Hematopoietic multipotent progenitor cell treated with erythropoietin and hydrocortisone succinate and interleukin-3 and kit ligand, for 17 days (in vitro differentiated cells): ENCODE data around the gene RYR1.
"Not testable (repeated sequence)": the region's sequence is repeated elsewhere in the genome, so short reads cannot be mapped to it uniquely, and the experiment has no call there.

Experiments used
- DNase-seq: peaks from one replicate; pipeline ENCODE4 v3.0.0-alpha.2; 2015; ENCODE audit warnings: low spot score

The RYR1 gene

DNA sequence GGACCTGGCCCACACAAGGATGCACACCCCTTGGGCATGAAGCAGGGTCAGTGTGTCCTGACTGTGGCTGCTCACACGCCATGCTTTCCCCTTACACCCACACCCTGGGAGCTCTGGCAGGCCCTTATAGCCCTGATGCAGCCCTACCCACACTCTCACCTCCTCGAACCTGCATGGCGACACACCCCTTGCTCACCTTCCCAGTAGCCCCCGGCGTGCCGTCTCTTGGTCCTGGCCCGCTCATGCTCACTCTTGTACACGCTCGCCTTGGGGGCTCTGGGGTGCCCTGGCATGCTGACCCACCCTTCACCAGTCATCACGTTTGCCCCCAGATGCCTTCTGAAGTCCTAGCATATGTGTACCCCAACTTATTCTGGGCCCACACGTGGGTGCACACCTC, 128.2 kb downstream of the RYR1 start:
- no peak for DNase-seq

DNA sequence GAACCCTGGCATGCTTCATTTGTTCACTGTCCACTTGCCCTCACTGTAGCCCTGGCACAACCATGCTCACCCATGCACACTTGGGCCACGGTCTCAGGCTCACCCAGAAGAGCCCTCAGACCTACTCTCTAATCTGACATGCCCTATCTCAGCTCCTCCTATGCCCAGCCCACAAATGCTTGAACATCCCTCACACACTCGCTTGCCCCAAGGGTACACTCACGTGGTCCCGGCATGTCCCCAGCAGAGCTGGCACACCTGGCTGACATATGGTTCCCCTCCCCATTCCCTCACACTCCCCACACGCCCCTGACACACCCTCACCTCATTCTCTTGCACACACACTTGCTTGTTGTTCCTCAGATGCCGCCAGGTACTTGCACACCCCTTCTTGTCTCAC, 128.6 kb downstream of the RYR1 start:
- no peak for DNase-seq

GRCh38 chr19:38563475-38563874, 130.0 kb downstream of the RYR1 start:
- no peak for DNase-seq

DNA sequence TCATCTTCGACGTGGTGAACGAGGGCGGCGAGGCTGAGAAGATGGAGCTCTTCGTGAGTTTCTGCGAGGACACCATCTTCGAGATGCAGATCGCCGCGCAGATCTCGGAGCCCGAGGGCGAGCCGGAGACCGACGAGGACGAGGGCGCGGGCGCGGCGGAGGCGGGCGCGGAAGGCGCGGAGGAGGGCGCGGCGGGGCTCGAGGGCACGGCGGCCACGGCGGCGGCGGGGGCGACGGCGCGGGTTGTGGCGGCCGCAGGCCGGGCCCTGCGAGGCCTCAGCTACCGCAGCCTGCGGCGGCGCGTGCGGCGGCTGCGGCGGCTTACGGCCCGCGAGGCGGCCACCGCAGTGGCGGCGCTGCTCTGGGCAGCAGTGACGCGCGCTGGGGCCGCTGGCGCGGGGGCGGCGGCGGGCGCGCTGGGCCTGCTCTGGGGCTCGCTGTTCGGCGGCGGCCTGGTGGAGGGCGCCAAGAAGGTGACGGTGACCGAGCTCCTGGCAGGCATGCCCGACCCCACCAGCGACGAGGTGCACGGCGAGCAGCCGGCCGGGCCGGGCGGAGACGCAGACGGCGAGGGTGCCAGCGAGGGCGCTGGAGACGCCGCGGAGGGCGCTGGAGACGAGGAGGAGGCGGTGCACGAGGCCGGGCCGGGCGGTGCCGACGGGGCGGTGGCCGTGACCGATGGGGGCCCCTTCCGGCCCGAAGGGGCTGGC, 131.6 kb downstream of the RYR1 start:
- no peak for DNase-seq

DNA sequence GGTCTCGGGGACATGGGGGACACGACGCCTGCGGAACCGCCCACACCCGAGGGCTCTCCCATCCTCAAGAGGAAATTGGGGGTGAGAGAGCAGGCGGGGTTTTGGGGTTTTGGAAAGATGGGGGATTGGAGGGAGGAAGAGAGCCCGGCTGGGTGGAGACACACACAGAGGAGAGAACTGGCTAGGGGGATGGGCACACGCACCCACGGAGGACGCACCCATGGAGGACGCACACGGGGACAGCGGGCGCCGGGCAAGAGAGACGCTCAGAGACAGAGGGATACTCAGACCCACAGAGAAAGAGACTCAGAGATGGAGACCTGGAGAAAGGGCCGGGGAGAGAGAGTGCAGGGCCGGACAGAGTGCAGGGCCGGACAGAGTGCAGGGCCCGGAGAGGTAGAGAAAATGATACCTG, 132.2 kb downstream of the RYR1 start:
- no peak for DNase-seq

DNA sequence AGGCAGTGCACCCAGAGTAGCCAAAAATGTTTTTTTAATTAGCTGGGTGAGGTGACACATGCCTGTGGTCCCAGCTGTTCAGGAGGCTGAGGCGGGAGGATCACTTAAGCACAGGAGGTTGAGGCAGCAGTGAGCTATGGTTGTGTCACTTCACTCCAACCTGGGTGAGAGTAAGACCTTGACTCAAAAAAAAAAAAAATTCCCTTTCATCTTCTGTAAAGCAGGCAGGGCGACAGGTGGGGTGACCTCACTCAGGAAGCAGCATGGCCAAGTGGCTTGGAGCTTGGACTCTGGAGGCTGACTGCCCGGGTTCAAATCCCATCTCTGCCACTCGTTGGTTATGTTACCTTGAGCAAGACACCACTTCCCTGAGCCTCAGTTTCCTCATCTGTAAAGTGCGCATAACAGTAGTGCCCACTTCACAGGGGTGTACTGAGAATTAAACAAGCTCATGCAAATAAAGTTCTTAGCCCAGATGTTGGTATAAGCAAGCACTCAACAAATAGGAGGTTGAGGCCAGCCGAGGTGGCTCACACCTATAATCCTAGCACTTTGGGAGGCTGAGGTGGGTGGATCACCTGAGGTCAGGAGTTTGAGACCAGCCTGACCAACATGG, 136.0 kb downstream of the RYR1 start:
- no peak for DNase-seq

DNA sequence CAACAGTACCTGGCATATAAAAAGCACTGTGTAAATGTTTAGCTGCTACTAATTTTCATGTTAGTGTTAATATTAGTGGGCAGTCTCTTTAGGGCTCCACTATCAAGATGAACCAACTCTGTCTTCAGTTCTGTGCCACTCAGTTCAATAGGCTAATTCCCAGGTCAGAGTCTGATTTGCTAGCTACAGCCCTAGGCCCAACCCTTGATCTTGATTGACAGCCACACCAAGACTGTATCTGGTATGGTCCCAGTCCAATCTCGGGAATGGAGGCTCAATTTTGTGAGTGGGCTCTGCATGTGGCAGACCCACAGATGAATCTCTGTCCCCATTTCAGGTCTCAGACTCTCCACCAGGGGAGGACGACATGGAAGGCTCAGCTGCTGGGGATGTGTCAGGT, 138.2 kb downstream of the RYR1 start:
- DNase-seq, result no peak

DNA sequence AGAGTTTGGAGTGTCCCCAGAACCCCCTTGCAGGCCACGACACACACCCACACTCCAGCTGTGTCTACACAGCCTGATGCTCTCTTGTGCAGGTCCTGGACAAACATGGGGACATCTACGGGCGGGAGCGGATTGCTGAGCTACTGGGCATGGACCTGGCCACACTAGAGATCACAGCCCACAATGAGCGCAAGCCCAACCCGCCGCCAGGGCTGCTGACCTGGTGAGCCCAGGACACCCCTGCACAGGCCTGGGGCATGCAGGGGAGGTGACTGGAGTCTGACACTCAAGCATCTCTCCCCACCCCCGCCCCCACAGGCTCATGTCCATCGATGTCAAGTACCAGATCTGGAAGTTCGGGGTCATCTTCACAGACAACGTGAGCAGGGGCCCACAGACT, 144.3 kb downstream of the RYR1 start:
- no peak for DNase-seq

DNA sequence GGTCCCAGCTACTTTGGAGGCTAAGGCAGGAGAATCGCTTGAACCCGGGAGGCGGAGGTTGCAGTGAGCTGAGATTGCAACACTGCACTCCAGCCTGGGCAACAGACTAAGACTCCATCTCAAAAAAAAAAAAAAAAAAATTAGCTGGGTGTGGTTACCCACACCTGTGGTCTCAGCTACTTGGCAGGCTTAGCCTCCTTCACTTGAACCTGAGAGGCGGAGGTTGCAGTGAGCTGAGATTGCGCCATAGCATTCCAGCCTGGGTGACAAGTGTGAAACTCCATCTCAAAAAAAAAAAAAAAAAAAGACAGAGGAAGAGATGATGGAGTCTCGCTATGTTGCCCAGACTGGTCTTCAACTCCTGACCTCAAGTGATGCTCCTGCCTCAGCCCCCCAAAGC, 145.8 kb downstream of the RYR1 start:
- DNase-seq, result not testable (repeated sequence)

DNA sequence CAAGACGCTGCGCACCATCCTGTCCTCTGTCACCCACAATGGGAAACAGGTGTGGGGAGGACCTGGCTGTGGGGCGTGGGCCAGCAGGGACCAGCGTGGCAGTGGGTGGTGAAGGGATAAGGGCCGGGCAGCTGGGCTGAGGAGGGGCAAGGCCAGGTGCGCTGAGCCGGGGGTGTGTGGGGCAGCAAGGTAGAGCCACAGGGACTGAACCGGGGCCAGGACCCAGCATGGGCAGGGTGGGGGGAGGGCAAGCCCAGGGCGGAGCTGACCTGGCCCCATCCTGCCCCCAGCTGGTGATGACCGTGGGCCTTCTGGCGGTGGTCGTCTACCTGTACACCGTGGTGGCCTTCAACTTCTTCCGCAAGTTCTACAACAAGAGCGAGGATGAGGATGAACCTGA, 146.6 kb downstream of the RYR1 start:
- no peak for DNase-seq

GRCh38 chr19:38583219-38583984, 149.9 kb downstream of the RYR1 start:
- DNase-seq, result no peak

- DNase-seq, result no peak
Observed at GRCh38 chr19:38583985-38584305, 150.5 kb downstream of the RYR1 start.

- no peak for DNase-seq
Observed at GRCh38 chr19:38587562-38587961, 154.1 kb downstream of the RYR1 start.

DNA sequence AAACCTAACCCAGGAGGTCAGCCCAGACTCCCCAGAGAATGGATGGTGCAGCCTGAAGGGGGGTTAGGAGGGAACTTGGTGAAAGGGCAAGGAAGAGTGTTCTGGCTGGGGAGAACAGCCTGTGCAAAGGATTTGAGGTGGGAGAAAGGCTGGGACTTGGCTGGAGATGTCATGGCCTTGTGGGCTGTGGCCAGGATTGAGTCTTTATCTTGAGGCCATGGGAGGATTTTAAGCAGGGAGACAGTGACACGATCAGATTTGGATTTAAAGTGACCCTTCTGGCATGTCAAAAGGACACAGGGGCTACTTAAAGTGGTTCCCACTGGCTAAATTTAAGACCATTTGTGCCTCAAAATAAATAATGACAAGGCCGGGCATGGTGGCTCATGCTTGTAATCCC, 154.6 kb downstream of the RYR1 start:
- no peak for DNase-seq

DNA sequence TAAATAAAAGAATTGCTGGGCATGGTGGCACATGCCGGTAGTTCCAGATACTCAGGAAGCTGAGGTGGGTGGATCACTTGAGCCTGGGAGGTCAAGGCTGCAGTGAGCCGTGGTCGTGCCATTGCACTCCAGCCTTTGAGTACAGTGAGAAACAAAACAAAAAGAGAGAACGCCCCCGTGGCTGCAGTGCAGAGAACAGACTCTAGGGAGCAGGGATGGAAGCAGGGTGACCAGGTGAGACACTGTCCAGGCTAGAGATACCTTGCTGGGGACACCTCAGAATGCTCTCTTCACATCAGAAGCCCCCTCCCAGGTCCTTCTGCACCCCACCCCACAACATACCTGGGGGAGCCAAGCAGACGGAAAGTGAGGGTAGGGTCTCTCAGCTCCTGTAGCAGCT, 159.4 kb downstream of the RYR1 start:
- no peak for DNase-seq

- DNase-seq, result no peak
Observed at GRCh38 chr19:38596057-38596981, 162.8 kb downstream of the RYR1 start.

- DNase-seq, result no peak
Observed at GRCh38 chr19:38597075-38597474, 163.6 kb downstream of the RYR1 start.

DNA sequence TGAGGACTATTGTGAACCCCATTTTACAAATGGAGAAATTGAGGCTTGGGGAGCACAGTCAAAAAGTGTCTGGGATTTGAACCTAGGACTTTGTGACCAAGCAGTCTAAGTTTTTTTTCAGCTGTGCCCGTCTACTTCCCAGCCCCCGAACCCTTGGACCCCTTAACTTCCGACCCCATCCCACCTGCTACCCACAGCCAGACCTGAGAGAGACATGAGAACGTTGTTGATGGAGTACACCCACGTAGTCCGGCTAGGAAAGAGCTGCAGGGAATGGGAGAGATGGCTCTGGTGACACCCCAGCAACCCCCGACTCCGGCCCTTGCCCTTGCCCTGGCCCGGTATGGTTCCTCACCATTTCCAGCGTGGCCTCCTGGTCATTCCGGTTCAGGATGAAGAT, 166.2 kb downstream of the RYR1 start:
- no peak for DNase-seq

DNA sequence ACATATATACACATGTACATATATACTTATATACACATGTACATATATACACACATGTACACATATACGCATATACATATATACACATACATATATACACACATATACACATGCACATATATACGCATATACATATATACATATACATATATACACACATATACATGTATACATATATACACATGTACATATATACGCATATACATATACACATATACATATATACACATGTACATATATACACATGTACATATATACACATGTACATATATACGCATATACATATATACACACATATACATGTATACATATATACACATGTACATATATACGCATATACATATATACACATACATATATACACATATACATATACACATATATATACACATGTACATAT, 169.4 kb downstream of the RYR1 start:
- DNase-seq, result not testable (repeated sequence)

GRCh38 chr19:38606131-38606530, 172.6 kb downstream of the RYR1 start:
- no peak for DNase-seq

DNA sequence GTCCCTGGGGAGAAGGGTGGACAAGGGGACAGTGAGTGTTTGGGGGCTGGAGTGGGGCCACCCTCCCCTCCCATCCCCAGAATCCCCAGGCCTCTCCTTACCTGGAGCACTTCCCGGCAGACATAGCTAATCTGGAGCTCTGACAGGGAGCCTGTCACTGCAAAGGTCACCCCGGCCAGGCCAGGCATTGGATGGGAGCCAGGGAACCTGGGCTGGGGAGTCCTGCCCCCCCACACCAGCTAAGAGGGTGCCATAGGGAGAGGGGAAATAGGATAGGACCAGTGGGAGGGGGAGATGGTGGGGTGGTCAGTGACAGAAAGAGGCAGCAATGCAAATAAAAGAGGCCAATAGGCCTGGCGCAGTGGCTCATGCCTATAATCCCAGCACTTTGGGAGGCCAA, 180.8 kb downstream of the RYR1 start:
- no peak for DNase-seq

DNA sequence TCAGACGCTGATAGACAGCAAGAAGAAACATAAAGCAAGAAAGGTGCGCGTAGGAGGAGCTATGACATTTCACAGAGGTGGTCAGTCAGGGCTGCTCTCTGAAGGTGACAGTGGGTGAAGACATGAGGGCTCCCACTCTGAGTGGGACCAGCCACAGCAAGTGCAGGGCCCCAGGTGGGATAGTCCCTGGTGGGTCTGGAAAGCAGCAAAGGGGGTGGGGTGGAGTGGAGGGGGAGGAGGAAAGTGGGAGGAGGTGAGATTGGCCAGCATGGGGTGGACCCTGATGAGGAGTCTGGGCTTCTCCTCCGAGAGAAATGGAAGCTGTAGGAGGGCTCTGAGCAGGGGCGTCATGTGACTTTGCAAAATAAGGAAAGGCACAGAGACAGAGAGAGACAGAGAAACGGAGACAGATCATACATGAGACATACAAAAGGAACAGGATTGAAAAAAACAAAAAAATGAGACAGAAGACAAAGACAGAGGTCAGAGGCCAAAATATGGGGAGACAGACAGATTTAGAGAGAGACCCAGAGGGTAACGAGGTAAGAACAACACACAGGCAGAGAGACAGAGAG, 181.6 kb downstream of the RYR1 start:
- no peak for DNase-seq
